Activated T-helper 1 cell treated with anti-CD3 and anti-CD28 coated beads, Interleukin-12 subunit alpha, Interleukin-12 subunit beta, Interleukin-2, Interleukin-4 antibody, amounts not matched to agents 30 ng/mL and 10 ng/mL and 1 ng/mL, durations not matched to agents 14 hours and 24 hours and 36 hours (primary cell): ENCODE measurements around the gene SNX32. TPM values are rescaled to one million over a fixed set of nuclear protein-coding genes. Genes with fewer than 3 reads are reported as not detected.

Experiments
- DNase-seq: peaks from one replicate; pipeline ENCODE4 v3.0.0; 2021; ENCODE audit warnings: low spot score
- H3K27ac Mint-ChIP-seq: one replicate; pipeline ENCODE4 v1.8.0; 2021; ENCODE audit warnings: mild to moderate bottlenecking, mixed read lengths
- H3K27me3 Mint-ChIP-seq: one replicate; pipeline ENCODE4 v1.8.0; 2022; ENCODE audit warnings: mild to moderate bottlenecking, moderate library complexity, mixed read lengths; ENCODE audit not compliant: insufficient read depth
- H3K36me3 Mint-ChIP-seq: one replicate; pipeline ENCODE4 v1.8.0; 2021; ENCODE audit warnings: low read depth, mixed read lengths
- H3K4me1 Mint-ChIP-seq: one replicate; pipeline ENCODE4 v1.8.0; 2021; ENCODE audit warnings: low read depth, mixed read lengths
- H3K4me3 Mint-ChIP-seq: one replicate; pipeline ENCODE4 v1.8.0; 2021; ENCODE audit warnings: mild to moderate bottlenecking, moderate library complexity, mixed read lengths
- H3K9me3 Mint-ChIP-seq: one replicate; pipeline ENCODE4 v1.8.0; 2021; ENCODE audit warnings: mixed read lengths
- intact Hi-C: fragments of 100-400 bp; cut with micrococcal nuclease; formaldehyde crosslinking; loops from one replicate; pipeline ENCODE4 v1.15.1; 2024
- total RNA-seq: library from RNA; stranded (reverse); gene quantifications from 2 replicates; pipeline ENCODE4 v1.2.3, GENCODE V29; 2022

Gene SNX32
- total RNA-seq, result 1.6 and 1.9 TPM in 2 replicates

DNA sequence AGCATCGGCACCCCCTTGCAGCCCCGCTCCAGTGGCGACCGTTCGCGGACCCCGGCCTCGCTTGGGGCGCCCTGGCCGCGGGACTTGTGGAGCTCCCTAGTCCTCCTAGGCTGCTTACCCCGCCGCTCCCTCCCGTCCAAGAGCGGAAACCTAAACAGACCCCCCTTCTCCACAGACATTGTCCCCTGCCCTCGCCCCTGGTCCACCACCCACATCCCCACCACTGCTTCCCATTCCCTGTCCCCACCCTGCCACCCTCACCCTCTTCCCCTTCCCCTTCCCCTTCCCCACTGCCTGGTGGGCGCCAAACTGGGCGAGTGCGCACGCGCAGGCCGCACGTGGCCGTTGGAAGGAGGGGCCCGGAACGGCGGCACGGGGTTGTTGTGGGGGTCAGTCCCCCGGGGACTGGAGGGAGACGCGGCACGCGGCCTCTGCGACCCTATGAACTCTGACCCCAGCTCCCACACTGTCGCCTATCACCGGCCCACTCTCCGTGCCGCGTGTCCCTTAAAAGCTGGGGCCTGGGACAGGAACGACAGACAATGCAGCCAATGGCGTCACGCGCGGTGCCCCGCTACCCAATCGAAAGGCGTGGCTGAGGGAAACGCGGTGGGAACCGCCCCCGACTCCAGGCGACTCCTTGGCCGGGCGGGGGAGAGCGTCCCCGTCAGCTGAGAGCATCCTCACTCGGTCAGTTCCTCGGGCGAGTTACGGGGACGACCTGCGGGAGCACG lies at the start of gene SNX32:
TSS of gene SNX32 (plus strand) at position 667 of the 734 bp plus-strand sequence. CDS start 103 bp downstream, outside the sequence.
- no peak within 1 kb of the TSS for H3K4me3 Mint-ChIP-seq
- no peak within 1 kb of the TSS for H3K27ac Mint-ChIP-seq
- H3K36me3 Mint-ChIP-seq, result peaks cover 5% of the 10 kb centered on the region
- DNase-seq, result peak; percentile 93
- H3K27me3 Mint-ChIP-seq, result peaks cover 9% of the 10 kb centered on the region
- peaks cover 23% of the 10 kb centered on the region for H3K4me1 Mint-ChIP-seq
- intact Hi-C loops, result loop anchor here (1.0 kb wide), 2 partner anchors 15 to 25 kb away; partner anchors contain the start of gene CFL1
- no peaks in the 10 kb centered on the region for H3K9me3 Mint-ChIP-seq

DNA sequence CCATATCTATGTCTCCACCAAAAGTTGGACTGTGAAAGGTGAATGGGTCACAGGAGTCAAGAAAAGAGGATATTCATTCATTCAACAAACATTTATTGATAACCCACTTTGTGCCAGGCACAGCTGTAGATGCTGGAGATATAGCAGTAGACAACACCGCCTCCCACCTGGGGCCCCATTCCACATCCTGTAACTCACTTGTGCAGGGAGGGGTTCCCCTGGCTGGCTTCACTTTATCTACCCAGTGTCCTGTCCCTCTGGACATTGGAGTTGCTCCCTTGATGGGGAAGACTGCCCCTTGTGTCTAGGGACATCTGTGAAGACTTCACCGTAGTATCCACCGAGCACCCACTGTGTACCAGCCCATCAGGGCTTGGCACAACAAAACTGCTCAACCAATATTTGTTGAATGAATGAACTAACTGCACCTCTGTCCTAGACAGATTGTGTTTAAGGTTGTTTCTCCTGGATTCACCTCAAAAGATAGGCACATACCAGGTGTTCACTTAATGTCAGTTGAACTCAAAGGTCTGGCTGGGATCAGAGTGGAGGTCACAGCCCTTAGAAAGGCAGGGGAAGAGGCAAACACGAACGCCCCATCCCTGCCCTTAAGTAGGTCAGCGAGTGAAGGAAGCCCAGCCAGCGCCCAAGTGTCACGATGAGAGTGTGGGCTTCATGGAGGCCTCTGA lies 48.3 kb upstream of the SNX32 start:
- no peaks in the 10 kb centered on the region for H3K9me3 Mint-ChIP-seq
- no peaks in the 10 kb centered on the region for H3K36me3 Mint-ChIP-seq
- H3K4me3 Mint-ChIP-seq, result peak overlapping the region; percentile 57
- H3K27me3 Mint-ChIP-seq, result peaks cover 53% of the 10 kb centered on the region
- peaks cover 24% of the 10 kb centered on the region for H3K4me1 Mint-ChIP-seq
- DNase-seq, result no peak
- intact Hi-C loops, result no loop called here
- H3K27ac Mint-ChIP-seq, result no peak overlapping the region

DNA sequence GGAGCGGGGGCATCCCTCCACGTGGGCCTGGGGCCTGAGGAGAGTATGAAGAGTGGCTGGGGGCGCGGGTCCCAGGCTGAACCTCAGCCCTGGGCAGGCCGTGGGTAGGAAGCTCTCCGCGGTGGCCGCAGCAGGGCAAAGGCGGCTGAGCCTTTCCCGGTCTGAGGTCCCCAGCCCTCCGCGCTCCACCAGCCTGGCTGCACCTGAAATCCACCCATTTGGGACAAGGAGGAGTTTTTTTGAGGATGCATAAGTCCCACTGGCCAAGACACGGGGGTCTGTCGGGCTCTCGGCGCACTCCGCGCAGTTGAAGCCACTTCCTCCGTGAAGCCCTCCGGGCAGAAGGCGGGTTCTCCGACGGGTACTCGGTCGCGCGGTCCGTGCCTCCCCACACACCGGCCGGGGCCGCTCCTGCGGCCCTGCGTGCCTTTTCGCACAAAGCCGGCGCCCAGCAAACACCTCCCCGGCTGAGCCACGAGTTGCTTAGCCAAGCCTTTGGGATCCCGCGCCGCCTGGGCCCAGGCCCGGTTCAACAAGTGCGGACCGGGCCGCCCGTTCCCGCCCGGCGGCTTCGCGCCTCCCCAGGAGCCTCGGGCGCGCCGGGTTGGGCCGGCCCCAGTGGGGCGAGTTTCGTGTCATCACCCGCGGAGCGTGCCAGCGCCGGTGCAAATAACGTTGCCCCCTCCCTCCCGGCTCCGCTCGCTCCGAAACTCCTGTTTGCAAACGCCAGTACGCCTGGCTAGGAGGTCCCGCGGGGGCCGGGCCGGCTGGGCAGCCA lies 47.6 kb upstream of the SNX32 start:
- H3K27me3 Mint-ChIP-seq, result peaks cover 53% of the 10 kb centered on the region
- intact Hi-C loops, result no loop called here
- H3K27ac Mint-ChIP-seq, result no peak overlapping the region
- peaks cover 24% of the 10 kb centered on the region for H3K4me1 Mint-ChIP-seq
- no peaks in the 10 kb centered on the region for H3K9me3 Mint-ChIP-seq
- no peaks in the 10 kb centered on the region for H3K36me3 Mint-ChIP-seq
- DNase-seq, result no peak
- peak overlapping the region; percentile 57 for H3K4me3 Mint-ChIP-seq

DNA sequence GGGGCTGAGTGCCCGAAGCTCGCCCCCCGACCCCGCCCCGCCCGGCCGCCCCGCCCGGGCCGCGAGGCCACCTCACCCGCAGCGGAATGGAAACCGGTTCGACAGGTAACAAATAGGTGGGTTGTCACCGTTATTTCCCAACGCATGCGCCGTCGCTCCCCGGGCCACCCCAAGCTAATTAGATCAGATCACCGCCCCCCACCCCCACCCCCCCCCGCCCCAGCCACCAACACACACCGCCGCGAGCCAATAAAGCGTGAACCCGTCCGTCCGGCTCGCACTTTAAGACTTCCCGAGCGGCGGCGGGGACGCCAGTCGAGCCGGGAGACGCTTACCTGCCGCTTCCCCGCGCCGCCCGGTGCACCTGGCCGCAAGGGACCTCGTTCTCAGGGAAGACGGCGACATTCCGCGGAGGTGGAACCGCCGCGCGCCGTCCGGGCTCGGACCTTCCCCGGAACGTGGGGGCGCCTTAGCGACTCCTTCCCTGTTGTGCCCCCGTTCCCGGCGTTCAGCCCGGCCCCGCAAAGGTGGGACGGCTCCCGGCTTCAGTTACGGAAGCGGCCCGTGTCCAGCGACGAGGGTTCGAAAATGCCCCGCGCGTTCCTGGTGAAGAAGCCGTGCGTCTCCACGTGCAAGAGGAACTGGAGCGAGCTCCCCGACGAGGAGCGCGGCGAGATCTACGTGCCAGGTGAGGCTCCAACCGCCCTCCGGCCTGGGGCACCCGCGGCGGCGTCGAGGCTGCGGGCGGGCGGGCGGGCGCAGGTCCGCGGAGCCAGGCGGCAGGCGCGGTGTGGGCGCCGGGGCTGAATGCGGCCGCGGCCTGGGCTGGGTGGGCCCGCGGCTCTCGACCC lies 46.8 kb upstream of the SNX32 start, which contains the start of gene OVOL1:
TSS of gene OVOL1 (plus strand) at position 278 of the 851 bp plus-strand sequence. CDS start at position 589, 311 bp downstream.
- Mint-ChIP-seq H3K4me3 (peak within 1 kb of the TSS; percentile 60), H3K9me3 (no peaks in the 10 kb centered on the region)

DNA sequence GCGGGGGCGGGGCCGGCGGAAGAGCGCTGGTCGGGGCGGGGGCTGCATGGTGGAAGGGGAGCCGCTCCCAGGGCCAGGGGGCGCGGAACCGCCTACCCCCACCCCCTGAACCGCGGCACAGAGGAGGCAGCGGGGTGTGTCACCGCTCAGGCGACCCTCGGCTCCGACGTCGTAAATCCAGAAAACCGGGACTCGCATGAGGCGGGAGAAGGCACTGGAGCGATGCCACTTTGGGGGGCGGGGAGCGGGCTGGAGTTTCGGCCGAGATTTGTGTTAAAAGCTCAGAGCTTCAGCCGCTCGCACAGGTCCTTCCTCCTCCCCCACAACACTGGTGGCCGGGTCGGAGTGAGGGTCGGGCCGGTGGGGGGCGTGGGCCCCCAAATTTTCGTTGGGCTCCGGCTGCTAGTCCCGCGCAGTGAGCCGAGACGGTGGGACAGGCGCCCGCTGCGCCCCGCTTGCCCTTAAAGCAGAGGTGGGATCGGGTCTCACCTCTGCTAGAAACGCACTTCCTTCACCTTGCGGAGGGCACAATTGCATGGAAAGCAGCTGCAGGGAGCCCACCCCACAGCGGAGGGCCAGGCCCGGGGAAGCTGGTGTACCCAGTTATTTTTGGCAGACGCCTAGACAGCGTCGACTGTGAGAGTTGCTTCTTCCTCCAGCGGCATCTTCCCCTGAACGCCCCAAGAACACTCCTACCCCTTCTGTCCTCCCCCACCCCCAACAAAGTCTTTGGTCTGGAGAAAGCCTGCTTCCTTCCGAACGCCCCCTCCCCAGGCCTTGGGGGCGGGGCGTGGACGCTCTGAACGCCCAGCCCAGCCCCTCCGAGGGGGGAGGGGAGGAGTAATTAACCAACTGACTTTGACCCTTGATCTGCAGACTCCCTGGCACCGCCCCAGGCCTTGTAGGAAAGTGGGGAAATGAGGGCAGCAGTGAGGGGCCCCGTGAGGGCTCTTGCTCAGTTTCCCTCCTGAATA lies 45.8 kb upstream of the SNX32 start:
- Mint-ChIP-seq H3K4me1 (peaks cover 28% of the 10 kb centered on the region), H3K9me3 (no peaks in the 10 kb centered on the region), H3K27ac (peak overlapping the region; percentile 84), H3K36me3 (no peaks in the 10 kb centered on the region), H3K27me3 (peaks cover 48% of the 10 kb centered on the region), H3K4me3 (peak overlapping the region; percentile 79)
- no peak for DNase-seq
- intact Hi-C loops, result no loop called here

More for the DNA sequence above, 46.8 kb upstream of the SNX32 start, which contains the start of gene OVOL1:
- H3K36me3 Mint-ChIP-seq, result no peaks in the 10 kb centered on the region
- H3K27me3 Mint-ChIP-seq, result peaks cover 53% of the 10 kb centered on the region
- intact Hi-C loops, result no loop called here
- DNase-seq, result no peak
- H3K27ac Mint-ChIP-seq, result peak within 1 kb of the TSS; percentile 84
- H3K4me1 Mint-ChIP-seq, result peaks cover 32% of the 10 kb centered on the region

DNA sequence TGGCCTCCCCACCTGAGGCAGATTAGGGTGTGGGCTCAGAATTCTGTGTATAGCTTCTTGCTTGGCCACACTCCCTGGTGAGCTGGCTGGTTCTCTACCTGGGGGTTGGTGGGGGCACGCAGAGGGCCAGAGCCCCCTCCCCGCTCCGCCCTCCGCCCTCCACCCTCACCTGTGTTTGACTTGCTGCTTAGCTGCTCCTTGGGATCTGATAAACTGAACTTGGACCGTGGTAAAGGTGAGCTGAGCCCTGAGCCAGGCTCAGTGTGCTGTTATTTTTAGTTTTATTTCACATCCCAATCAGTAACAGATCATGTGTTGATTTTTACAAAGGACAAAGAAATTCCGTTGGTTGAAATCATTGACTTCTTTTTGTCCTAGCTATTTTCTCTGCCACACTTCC lies 44.9 kb upstream of the SNX32 start:
- intact Hi-C loops, result no loop called here
- Mint-ChIP-seq H3K4me3 (no peak overlapping the region), H3K9me3 (no peaks in the 10 kb centered on the region), H3K4me1 (peaks cover 27% of the 10 kb centered on the region), H3K36me3 (no peaks in the 10 kb centered on the region), H3K27me3 (peaks cover 43% of the 10 kb centered on the region), H3K27ac (no peak overlapping the region)
- no peak for DNase-seq

DNA sequence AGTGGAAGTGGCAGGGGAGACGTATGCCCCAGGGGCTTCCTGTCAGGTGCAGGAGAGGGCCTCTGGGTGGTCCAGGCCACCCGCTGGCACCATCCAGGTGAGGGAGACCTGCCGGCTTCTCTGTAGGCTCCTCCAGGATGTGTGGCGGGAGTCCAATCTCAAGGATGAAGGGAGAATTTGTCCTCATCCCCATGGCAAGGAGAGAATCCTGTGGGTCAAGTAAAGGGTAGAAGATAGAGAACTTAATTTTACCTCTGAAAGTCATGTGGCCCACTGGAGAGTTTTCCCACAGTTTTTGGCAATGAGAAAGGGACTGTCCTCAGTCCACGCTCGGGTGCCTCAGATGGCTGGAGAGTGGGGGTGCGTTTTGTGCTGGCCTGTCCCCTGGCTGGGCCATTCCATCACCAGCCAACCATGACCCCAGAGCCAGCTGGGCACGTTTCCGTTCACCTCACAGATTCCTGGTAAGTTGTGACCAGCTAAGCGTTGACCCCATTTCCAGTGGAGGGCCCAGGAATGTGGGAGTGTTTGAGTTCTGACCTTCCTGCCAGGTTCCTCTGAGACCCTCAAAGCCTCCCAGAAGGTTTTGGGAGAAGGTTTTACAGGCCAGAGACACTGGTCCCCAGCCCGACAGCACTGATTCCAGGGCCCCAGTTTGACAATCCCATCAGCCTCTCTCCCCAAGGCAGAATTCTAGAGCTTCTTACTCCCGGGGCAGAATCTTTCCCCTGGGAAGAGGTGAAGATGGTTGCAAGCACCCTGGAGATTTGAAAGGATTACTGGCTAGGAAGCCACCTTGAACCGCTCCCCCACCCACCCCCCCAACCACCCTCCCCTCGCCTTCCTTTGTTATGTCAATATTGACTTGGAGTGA lies 44.3 kb upstream of the SNX32 start:
- no peaks in the 10 kb centered on the region for H3K36me3 Mint-ChIP-seq
- H3K27me3 Mint-ChIP-seq, result peaks cover 38% of the 10 kb centered on the region
- H3K9me3 Mint-ChIP-seq, result no peaks in the 10 kb centered on the region
- H3K4me1 Mint-ChIP-seq, result peaks cover 27% of the 10 kb centered on the region
- intact Hi-C loops, result no loop called here
- H3K4me3 Mint-ChIP-seq, result no peak overlapping the region
- no peak overlapping the region for H3K27ac Mint-ChIP-seq
- no peak for DNase-seq

DNA sequence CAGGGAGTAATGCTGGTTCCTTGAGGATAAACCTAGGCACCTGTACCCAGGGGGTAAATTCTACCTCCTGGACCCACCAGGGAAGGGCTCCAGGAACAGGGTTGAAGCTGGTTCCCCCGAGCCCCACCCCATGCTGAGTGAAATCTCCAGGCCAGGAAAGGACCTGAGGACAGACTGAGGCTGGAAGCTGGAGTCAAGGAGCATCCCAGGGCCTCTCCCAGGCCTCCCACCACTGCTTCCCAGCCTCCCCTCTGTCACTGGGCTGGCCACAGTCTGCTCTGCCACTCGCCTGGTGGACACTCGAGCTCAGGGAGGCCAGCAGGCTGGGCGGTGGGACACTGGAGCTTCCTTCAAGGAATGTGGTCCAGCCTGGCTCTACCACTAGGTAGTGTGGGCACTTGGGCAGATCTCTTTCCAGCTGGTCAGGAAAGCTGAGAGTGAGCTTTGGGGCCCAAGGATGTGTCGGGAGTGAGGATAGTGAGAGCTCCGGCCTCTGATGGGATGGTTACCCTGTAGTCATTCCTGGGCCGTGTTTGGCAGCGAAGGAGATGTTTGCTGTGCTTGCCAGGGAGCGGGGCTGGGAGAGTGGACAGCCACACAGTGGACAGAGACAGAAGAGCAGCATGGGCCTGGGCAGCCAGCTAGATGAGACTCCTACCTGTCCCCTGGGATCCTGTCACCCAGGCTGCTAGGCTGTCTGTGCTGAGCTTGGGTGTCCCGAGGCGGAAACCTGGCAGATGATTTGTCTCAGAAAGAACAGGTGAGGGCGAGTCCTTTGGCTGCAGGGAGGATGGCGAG lies 43.5 kb upstream of the SNX32 start:
- no peak for DNase-seq
- Mint-ChIP-seq H3K9me3 (no peaks in the 10 kb centered on the region), H3K27me3 (peaks cover 31% of the 10 kb centered on the region), H3K4me3 (no peak overlapping the region), H3K36me3 (no peaks in the 10 kb centered on the region), H3K27ac (no peak overlapping the region), H3K4me1 (peaks cover 23% of the 10 kb centered on the region)
- intact Hi-C loops, result no loop called here

DNA sequence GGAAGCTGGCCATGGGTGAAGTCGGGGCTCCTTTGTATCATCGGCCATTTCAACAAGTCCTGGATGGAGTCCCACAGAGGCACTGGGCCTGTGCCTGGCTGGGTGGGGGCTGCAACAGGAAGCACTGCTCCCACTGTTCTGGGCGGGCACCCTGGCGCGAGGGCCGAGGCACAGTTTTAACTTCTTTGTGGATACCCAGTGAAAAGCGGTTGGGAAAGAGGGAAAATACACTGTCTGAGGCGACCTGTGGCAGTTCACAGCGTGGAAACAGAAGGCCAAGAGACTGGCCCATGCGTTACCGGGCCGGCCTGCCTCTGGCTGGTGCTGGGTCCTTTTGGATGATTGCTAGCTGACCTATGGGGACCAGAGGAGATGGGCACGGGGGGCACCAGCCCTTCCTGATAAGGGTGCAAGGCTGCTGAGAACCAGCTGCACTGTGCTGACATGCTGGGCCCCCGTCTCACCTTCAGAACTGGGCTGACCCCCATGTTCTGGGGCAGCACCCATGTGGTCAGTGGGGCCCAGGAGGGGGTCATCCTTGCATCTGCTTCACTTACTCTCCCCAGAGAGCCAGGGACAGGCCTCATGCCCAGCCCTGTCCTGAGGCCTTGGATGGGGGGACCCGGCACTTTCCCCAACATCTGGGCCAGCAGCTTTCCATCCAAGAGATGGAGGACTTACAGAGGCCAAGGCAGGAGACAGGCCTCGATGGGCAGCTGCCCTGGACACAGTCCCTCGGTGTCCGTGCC lies 42.7 kb upstream of the SNX32 start:
- intact Hi-C loops, result loop anchor here (1.0 kb wide), 3 partner anchors 11 to 211 kb away; partner anchors contain the start of genes AP5B1, BANF1 and EIF1AD
- Mint-ChIP-seq H3K27ac (peak overlapping the region; percentile 34), H3K27me3 (peaks cover 24% of the 10 kb centered on the region), H3K4me3 (no peak overlapping the region), H3K4me1 (peaks cover 17% of the 10 kb centered on the region), H3K36me3 (no peaks in the 10 kb centered on the region), H3K9me3 (no peaks in the 10 kb centered on the region)
- DNase-seq, result no peak
